Epithelial cell of esophagus (primary cell): ENCODE results near the gene AZU1.

ENCODE experiments used
- DNase-seq: peaks from one replicate; pipeline ENCODE4 v3.0.0; 2010; ENCODE audit warnings: low read depth
- H3K4me3 ChIP-seq: 2 replicates; pipeline ENCODE4 v1.5.1; 2011; ENCODE audit warnings: mild to moderate bottlenecking, low read length, control low read depth
- TF ChIP-seq, protein P1 (sequence below): IDR thresholded peaks from 2 replicates; pipeline ENCODE4 v1.5.1; 2011; ENCODE audit warnings: low read depth, mild to moderate bottlenecking, low read length, control low read depth, inconsistent platforms; ENCODE audit not compliant: insufficient read depth; ENCODE audit errors: missing control alignments

AZU1 gene

DNA sequence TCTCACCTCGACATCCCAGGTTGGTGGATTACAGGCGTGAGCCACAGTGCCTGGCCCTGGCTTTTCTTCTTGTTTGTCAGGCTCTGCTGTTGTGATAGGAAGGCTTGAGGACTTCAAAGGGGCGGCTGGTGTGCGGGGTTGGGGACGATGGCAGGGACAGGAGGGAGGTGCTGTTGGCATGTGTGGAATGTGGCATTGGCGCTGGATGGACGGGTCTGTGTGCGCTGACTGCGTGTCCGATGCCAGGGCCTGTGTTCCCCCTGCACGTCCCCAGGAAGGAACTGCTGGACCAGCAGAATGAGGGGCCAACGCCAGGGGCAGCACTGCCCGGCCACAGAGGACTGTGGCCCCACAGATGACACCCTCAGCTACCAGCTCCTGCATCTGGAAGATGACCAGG lies 43.1 kb upstream of the AZU1 start:
- DNase-seq = no peak
- TF ChIP-seq, protein P1, sequence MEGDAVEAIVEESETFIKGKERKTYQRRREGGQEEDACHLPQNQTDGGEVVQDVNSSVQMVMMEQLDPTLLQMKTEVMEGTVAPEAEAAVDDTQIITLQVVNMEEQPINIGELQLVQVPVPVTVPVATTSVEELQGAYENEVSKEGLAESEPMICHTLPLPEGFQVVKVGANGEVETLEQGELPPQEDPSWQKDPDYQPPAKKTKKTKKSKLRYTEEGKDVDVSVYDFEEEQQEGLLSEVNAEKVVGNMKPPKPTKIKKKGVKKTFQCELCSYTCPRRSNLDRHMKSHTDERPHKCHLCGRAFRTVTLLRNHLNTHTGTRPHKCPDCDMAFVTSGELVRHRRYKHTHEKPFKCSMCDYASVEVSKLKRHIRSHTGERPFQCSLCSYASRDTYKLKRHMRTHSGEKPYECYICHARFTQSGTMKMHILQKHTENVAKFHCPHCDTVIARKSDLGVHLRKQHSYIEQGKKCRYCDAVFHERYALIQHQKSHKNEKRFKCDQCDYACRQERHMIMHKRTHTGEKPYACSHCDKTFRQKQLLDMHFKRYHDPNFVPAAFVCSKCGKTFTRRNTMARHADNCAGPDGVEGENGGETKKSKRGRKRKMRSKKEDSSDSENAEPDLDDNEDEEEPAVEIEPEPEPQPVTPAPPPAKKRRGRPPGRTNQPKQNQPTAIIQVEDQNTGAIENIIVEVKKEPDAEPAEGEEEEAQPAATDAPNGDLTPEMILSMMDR = no peak
- peak overlapping the region; percentile 20 for H3K4me3 ChIP-seq

DNA sequence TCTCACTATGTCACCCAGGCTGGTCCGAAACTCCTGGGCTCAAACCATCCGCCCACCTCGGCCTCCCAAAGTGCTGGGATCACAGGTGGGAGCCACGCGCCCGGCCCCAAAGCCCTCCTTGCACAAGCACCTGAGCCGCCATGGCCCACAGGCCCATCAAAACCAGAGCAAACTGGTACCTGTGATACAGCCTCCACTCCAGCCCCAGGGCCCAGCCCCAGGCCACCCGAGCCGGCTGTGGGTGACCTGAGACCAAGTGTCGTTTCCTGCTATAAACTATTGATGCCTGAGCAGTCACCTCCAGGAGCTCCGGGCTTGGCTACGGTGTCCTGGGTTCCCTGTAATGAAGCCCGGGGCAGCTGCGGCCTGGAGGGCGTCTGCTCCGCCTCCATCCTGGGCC lies 40.1 kb upstream of the AZU1 start:
- TF ChIP-seq, protein P1 = no peak
- H3K4me3 ChIP-seq = no peak overlapping the region
- no peak for DNase-seq

DNA sequence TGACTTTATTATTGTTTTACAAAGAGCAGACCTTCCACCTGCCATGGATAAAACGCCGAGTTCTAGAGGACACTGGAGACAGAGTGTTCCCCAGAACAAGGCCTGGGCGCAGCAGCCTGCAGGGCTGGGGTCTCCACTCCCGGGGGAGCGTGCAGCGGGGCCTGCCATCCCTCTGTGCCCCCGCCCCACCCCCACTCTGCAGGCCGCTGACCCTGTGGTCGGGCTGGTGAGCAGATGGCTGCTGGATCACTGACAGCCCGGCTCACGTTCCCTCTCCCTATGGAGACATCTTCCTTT lies 39.0 kb upstream of the AZU1 start:
- no peak overlapping the region for H3K4me3 ChIP-seq
- no peak for DNase-seq
- TF ChIP-seq, protein P1 = no peak

DNA sequence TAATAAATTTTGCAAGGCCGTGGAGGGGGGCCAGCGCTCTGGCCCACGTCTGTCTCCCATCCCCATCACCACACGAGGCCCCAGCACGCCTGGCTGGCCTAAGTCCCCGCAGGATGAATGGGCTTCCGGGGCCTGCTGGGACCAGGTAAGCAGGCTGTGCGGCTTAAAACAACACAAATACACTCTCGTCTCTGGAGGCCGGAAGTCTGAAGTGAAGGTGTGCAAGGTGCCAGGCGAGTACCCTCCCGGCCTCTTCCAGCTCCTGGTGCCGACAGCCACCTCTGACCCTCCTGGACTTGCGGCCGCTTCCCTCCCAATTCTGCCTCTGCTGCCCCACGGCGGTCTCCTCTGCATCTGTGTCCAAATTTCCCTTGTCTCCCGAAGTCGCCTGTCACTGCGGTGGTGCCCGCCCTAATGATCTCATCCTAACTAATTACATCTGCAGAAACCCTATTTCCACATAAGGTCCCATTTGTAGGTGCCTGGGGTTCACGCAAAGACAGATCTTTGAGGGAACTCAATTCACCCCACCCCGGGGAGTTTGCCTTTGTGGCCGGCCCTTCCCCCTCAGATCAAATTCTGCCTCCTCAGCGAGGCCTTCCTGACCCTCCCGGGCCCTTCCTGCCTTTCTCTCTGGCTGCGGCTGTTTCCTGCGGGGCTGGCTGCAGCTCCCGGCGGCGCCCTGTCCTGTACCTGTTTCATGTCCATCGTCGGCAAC lies 38.5 kb upstream of the AZU1 start:
- TF ChIP-seq, protein P1 = no peak
- no peak overlapping the region for H3K4me3 ChIP-seq
- DNase-seq = peak; percentile 42

DNA sequence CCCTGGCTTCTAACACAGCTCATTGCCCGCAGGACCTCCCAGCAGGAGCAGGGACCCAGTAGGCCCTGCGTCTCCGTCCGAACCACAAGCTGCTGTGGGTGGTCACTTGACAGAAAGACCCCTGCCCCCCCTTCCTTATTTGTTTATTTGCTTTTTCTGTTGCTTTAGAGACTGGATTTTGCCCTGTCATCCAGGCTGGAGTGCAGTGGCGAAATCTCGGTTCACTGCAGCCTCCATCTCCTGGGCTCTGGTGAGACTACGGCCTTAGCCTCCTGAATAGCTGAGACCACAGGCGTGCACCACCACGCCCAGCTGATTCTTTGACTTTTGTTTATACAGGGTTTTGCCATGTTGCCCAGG lies 38.0 kb upstream of the AZU1 start:
- H3K4me3 ChIP-seq = no peak overlapping the region
- TF ChIP-seq, protein P1 = no peak

DNA sequence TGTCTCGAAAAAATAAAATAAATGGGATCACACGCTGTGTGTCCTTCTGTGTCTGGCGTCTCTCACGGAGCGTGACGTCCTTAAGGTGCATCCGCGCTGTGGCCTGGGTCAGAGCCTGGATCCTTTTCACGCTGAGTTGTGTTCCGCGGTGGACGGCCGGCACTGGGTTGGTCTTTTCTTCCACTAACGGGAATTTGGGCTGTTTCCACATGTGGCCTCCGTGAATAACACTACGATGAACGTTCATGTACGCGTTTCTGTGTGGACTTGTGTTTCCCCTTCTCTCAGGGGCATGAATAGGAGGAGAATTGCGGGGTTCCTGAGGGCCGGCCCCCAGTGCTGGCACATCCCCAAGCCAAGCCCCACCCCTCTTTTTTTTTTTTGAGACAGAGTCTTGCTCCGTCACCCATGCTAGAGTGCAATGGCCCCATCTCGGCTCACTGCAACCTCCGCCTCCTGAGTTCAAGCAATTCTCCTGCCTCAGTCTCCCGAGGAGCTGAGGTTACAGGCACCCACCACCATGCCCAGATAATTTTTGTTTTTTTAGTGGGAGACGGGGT lies 36.5 kb upstream of the AZU1 start:
- H3K4me3 ChIP-seq = no peak overlapping the region
- DNase-seq = no peak
- TF ChIP-seq, protein P1 = no peak

More for the DNA sequence above, 38.0 kb upstream of the AZU1 start:
- DNase-seq = no peak
